Stomach (tissue), 9 donors: ENCODE results near the gene ZNF213. TPM values are rescaled to one million over a fixed set of nuclear protein-coding genes. Genes with fewer than 3 reads are reported as not detected.

Experiments used
- DNase-seq, 2 donors: peaks; one replicate each; pipeline versions ENCODE4 v3.0.0 to v3.0.0-alpha.2; 2013 to 2019
- H3K27ac ChIP-seq, 5 donors: fragments of 200-600 bp in 4 of 5; sonication (generic) in 4 of 5; one replicate each; pipeline ENCODE4 v1.5.1; 2013 to 2019; ENCODE audit warnings: mild to moderate bottlenecking in 1 of 5, moderate library complexity in 1 of 5
- H3K27me3 ChIP-seq, 3 donors: fragments of 200-600 bp; sonication (generic); one replicate each; pipeline ENCODE4 v1.5.1; 2017 to 2019; ENCODE audit warnings: mixed run types in 1 of 3
- H3K36me3 ChIP-seq, 4 donors: fragments of 200-600 bp; sonication (generic); 1 replicate in 3 of 4; 2 replicates in 1 of 4; pipeline ENCODE4 v1.5.1; 2016 to 2019
- H3K4me1 ChIP-seq, 4 donors: fragments of 200-600 bp; sonication (generic); one replicate each; pipeline ENCODE4 v1.5.1; 2016 to 2019
- H3K4me3 ChIP-seq, 4 donors: fragments of 200-600 bp; sonication (generic) in 3 of 4; one replicate each; pipeline ENCODE4 v1.5.1; 2016 to 2019; ENCODE audit warnings: mild to moderate bottlenecking in 1 of 4
- H3K9me3 ChIP-seq, 4 donors: fragments of 200-600 bp; sonication (generic); one replicate each; pipeline ENCODE4 v1.5.1; 2016 to 2019
- CTCF ChIP-seq, 7 experiments: fragments of 450-650 bp in 4 of 7; fragments of 200-600 bp in 3 of 7; sonication (generic) in 3 of 7; IDR thresholded peaks; one replicate each; pipeline ENCODE4 v1.5.1; 2016 to 2019; ENCODE audit warnings: antibody characterized with exemption in 7 of 7, control low read depth in 2 of 7, mild to moderate bottlenecking in 1 of 7
- EP300 ChIP-seq: sonication (generic); formaldehyde crosslinking; IDR thresholded peaks from one replicate; pipeline ENCODE4 v1.6.1; 2017; ENCODE audit warnings: antibody characterized with exemption
- POLR2A ChIP-seq, 4 donors: fragments of 450-650 bp; IDR thresholded peaks; one replicate each; pipeline ENCODE4 v1.6.1; 2016; ENCODE audit warnings: antibody characterized with exemption in 4 of 4, control low read depth in 2 of 4, mild to moderate bottlenecking in 1 of 4, moderate library complexity in 1 of 4
- POLR2AphosphoS5 ChIP-seq, 3 donors: sonication (generic); formaldehyde crosslinking; IDR thresholded peaks; one replicate each; pipeline ENCODE4 v1.6.1; 2016; ENCODE audit warnings: antibody characterized with exemption in 3 of 3
- WGBS, 5 donors: extraction: QIAGEN DNeasy Blood & Tissue Kit in 3 of 5; methylation state at CpG; one replicate each; pipeline versions ENCODE4 v1.1.5 to v1.1.7; 2013 to 2018; 5-methylcytosine and 5-hydroxymethylcytosine counted together
- intact Hi-C: fragments of 100-400 bp; cut with DNase I; formaldehyde crosslinking; loops from one replicate; pipeline ENCODE4 v1.15.1; 2023; ENCODE audit warnings: low total_unique reads
- polyA plus RNA-seq, 3 donors: library from polyadenylated mRNA; stranded (reverse); fragments of 200-250 nt; gene quantifications; one replicate each; pipeline ENCODE4 v1.2.3, GENCODE V29; 2013
- total RNA-seq, 5 donors: library from RNA; depleted of rRNA; stranded (reverse); fragments of >200 nt; gene quantifications; one replicate each; pipeline versions ENCODE4 v1.1.0 to v1.2.3, GENCODE V29; 2014 to 2016
- donor health status: healthy with polysubstance abuse.
- donor health status: Bipolar disorder and iron deficiency.
- donor health status: healthy.

ZNF213 gene
- total and polyA plus RNA-seq, 8 donors: 1.3 to 87.8 (median 6.5) TPM

GRCh38 chr16:3089717-3090592, 44.9 kb upstream of the ZNF213 start:
- no peak overlapping the region for H3K4me3 ChIP-seq
- no peak for DNase-seq
- H3K36me3 ChIP-seq: no peaks in the 10 kb centered on the region
- intact Hi-C loops: no loop called here
- WGBS, 5 donors: 95 to 97% (median 97%) methylated on average over 38 to 81 of the region's 81 CpGs
- no peak overlapping the region for H3K27ac ChIP-seq
- no peaks in the 10 kb centered on the region for H3K9me3 ChIP-seq
- peaks cover 0 to 25% (median 7%) of the 10 kb centered on the region in 4 donors for H3K4me1 ChIP-seq
- TF ChIP-seq EP300 (no peak), CTCF (IDR thresholded peaks at IDR 0.05) (no peak), POLR2AphosphoS5 (IDR thresholded peaks at IDR 0.05) (no peak), POLR2A (IDR thresholded peaks at IDR 0.05) (no peak)
- H3K27me3 ChIP-seq: peaks cover 0 to 26% (median 8%) of the 10 kb centered on the region in 3 donors

GRCh38 chr16:3091551-3091950, 43.3 kb upstream of the ZNF213 start:
- Histone ChIP-seq H3K4me3 (no peak overlapping the region), H3K4me1 (peaks cover 0 to 24% (median 7%) of the 10 kb centered on the region in 4 donors), H3K36me3 (no peaks in the 10 kb centered on the region), H3K27me3 (peaks cover 0 to 29% (median 8%) of the 10 kb centered on the region in 3 donors), H3K27ac (no peak overlapping the region), H3K9me3 (no peaks in the 10 kb centered on the region)
- DNase-seq: no peak
- WGBS, 5 donors: 84 to 89% (median 86%) methylated on average over 8 of the region's 8 CpGs
- intact Hi-C loops: no loop called here
- no peak for TF ChIP-seq POLR2A (IDR thresholded peaks at IDR 0.05)
- TF ChIP-seq CTCF (IDR thresholded peaks at IDR 0.05): no peak
- TF ChIP-seq EP300: no peak
- TF ChIP-seq POLR2AphosphoS5 (IDR thresholded peaks at IDR 0.05): no peak

GRCh38 chr16:3092501-3092941, 42.3 kb upstream of the ZNF213 start:
- Histone ChIP-seq H3K9me3 (no peaks in the 10 kb centered on the region), H3K27ac (no peak overlapping the region), H3K27me3 (peaks cover 0 to 32% (median 8%) of the 10 kb centered on the region in 3 donors), H3K36me3 (no peaks in the 10 kb centered on the region), H3K4me1 (peaks cover 0 to 15% (median 2%) of the 10 kb centered on the region in 4 donors), H3K4me3 (no peak overlapping the region)
- TF ChIP-seq POLR2A (IDR thresholded peaks at IDR 0.05): no peak
- no peak for TF ChIP-seq CTCF (IDR thresholded peaks at IDR 0.05)
- no peak for TF ChIP-seq POLR2AphosphoS5 (IDR thresholded peaks at IDR 0.05)
- no peak for TF ChIP-seq EP300
- WGBS, 5 donors: 40 to 74% (median 64%) methylated on average over 8 to 20 of the region's 20 CpGs
- no peak for DNase-seq
- intact Hi-C loops: no loop called here

GRCh38 chr16:3094289-3095027, 40.4 kb upstream of the ZNF213 start:
- no peaks in the 10 kb centered on the region for H3K36me3 ChIP-seq
- TF ChIP-seq CTCF (IDR thresholded peaks at IDR 0.05) (peak in 3 of 7 experiments; percentile 12 to 49 (median 39)), POLR2A (IDR thresholded peaks at IDR 0.05) (no peak), EP300 (no peak), POLR2AphosphoS5 (IDR thresholded peaks at IDR 0.05) (no peak)
- intact Hi-C loops: no loop called here
- H3K27ac ChIP-seq: no peak overlapping the region
- peaks cover under 1 to 8% (median 4%) of the 10 kb centered on the region in 4 donors for H3K4me1 ChIP-seq
- peaks cover 0 to 37% (median 8%) of the 10 kb centered on the region in 3 donors for H3K27me3 ChIP-seq
- peak; percentile 56 to 59 for DNase-seq
- H3K4me3 ChIP-seq: no peak overlapping the region
- WGBS, 5 donors: 84 to 89% (median 85%) methylated on average over 22 of the region's 22 CpGs
- no peaks in the 10 kb centered on the region for H3K9me3 ChIP-seq
